Tibial artery (tissue), 4 donors: ENCODE data around the gene SMYD3.

ENCODE experiments used
- DNase-seq, 2 donors: peaks; one replicate each; pipeline ENCODE4 v3.0.0-alpha.2; 2019
- H3K27ac ChIP-seq, 2 donors: fragments of 200-600 bp; sonication (generic) in 1 of 2; 1 replicate in 1 of 2; 2 replicates in 1 of 2; pipeline ENCODE4 v1.5.1; 2018 to 2019; ENCODE audit warnings: mild to moderate bottlenecking in 1 of 2
- H3K27me3 ChIP-seq, 2 donors: fragments of 200-600 bp; sonication (generic) in 1 of 2; one replicate each; pipeline versions ENCODE4 v1.5.1 to v1.6.0; 2016 to 2019
- H3K36me3 ChIP-seq, 3 donors: fragments of 200-600 bp; sonication (generic) in 2 of 3; one replicate each; pipeline ENCODE4 v1.5.1; 2016 to 2019; ENCODE audit warnings: mild to moderate bottlenecking in 2 of 3
- H3K4me1 ChIP-seq, 4 donors: fragments of 200-600 bp; sonication (generic) in 2 of 4; 1 replicate in 3 of 4; 2 replicates in 1 of 4; pipeline ENCODE4 v1.5.1; 2016 to 2019
- H3K4me3 ChIP-seq, 2 donors: fragments of 200-600 bp; sonication (generic) in 1 of 2; 1 replicate in 1 of 2; 2 replicates in 1 of 2; pipeline ENCODE4 v1.5.1; 2018 to 2019; ENCODE audit warnings: mild to moderate bottlenecking in 2 of 2
- H3K9me3 ChIP-seq, 3 donors: fragments of 200-600 bp; sonication (generic) in 1 of 3; one replicate each; pipeline ENCODE4 v1.5.1; 2016 to 2019
- CTCF ChIP-seq, 2 experiments: fragments of 200-600 bp in 1 of 2; fragments of 450-650 bp in 1 of 2; IDR thresholded peaks; one replicate each; pipeline ENCODE4 v1.5.1; 2017 to 2019; ENCODE audit warnings: antibody characterized with exemption in 2 of 2, mild to moderate bottlenecking in 1 of 2, moderate library complexity in 1 of 2
- intact Hi-C: fragments of 100-400 bp; cut with DNase I; formaldehyde crosslinking; loops from one replicate; pipeline ENCODE4 v1.15.0; 2023; ENCODE audit warnings: low total_unique reads

Gene SMYD3

DNA sequence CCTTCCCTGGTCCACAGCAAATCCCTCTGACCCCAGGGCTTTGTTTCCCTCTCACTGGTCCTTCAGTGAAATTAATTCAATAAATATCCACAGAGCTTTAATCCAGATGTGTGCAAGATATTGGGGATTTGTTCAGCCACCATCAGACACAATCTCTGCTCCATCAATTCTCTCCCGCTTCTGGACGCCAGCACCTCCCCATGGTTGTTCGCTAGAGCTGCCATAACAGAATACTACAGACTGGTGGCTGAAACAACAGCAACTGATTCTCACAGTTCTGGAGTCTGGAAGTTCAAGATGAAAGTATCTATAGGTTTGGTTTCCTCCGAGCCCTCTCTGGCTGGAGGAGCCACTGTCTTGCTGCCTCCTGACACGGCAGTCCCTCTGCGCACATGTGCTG lies 303.9 kb downstream of the SMYD3 start:
- no peak for TF ChIP-seq CTCF (IDR thresholded peaks at IDR 0.05)
- intact Hi-C loops, result no loop called here
- Histone ChIP-seq H3K27me3 (no peaks in the 10 kb centered on the region), H3K9me3 (no peaks in the 10 kb centered on the region), H3K4me1 (peaks cover 0 to 9% (median 2%) of the 10 kb centered on the region in 4 donors), H3K36me3 (no peaks in the 10 kb centered on the region), H3K27ac (no peak overlapping the region), H3K4me3 (no peak overlapping the region)
- DNase-seq, result no peak

DNA sequence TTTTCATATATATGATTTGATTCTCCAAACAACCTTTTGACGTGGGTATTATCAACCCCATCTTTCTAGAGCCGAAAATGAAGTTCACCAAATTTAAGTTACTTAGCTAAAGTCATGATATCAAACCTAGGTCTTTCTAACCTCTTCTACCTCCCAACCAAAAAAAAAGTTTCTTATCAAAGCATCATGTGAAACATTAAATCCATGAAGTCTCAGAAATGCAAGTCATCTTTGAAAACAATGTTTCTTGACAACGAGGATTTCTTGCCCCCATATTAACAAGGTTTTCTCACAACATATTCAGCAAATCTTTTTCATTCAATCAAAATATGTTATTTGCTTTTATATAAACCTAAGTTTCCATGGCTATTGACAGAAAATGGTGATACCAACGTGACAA lies 306.3 kb downstream of the SMYD3 start:
- Histone ChIP-seq H3K36me3 (no peaks in the 10 kb centered on the region), H3K27me3 (no peaks in the 10 kb centered on the region), H3K4me1 (peaks cover 0 to 9% (median 2%) of the 10 kb centered on the region in 4 donors), H3K9me3 (no peaks in the 10 kb centered on the region), H3K4me3 (no peak overlapping the region), H3K27ac (no peak overlapping the region)
- DNase-seq, result no peak
- TF ChIP-seq CTCF (IDR thresholded peaks at IDR 0.05), result no peak
- intact Hi-C loops, result no loop called here

- intact Hi-C loops, result no loop called here
- no peak for DNase-seq
These were observed 306.9 kb downstream of the SMYD3 start for GRCh38 chr1:246200225-246200624.

DNA sequence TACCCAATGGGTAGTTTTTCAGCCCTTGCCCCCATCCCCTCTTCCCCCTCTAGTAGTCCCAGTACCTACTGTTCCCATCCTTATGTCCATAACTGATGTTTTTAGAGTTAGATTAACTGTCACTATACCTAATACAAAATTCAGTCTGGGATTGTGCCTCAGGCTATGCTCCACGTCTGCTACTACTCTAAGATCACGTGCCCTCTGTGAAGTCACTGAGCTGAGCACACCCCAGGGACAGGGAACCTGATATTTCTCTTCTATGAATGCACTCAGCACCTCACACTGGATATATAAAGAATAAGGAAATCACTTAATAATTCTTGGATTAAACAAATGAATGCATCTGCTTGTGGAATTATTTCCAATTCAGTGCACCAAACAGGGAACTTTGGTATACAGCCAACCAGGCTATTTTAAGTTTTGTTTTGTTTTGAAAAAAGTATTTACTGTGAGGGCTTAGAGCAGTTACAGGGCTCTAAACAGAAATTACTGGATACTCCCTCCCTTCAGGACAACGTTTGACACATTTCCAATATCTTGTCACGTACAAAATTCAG lies 307.9 kb downstream of the SMYD3 start:
- H3K9me3 ChIP-seq, result no peaks in the 10 kb centered on the region
- TF ChIP-seq CTCF (IDR thresholded peaks at IDR 0.05), result no peak
- H3K4me3 ChIP-seq, result no peak overlapping the region
- intact Hi-C loops, result no loop called here
- no peak for DNase-seq
- no peak overlapping the region for H3K27ac ChIP-seq
- H3K36me3 ChIP-seq, result no peaks in the 10 kb centered on the region
- no peaks in the 10 kb centered on the region for H3K27me3 ChIP-seq
- peaks cover 0 to 9% (median 2%) of the 10 kb centered on the region in 4 donors for H3K4me1 ChIP-seq

More at GRCh38 chr1:246200225-246200624, 306.9 kb downstream of the SMYD3 start:
- H3K27me3 ChIP-seq, result no peaks in the 10 kb centered on the region
- H3K4me1 ChIP-seq, result peaks cover 0 to 9% (median 2%) of the 10 kb centered on the region in 4 donors
- no peak overlapping the region for H3K4me3 ChIP-seq
- no peaks in the 10 kb centered on the region for H3K9me3 ChIP-seq
- TF ChIP-seq CTCF (IDR thresholded peaks at IDR 0.05), result no peak
- no peak overlapping the region for H3K27ac ChIP-seq
- no peaks in the 10 kb centered on the region for H3K36me3 ChIP-seq

DNA sequence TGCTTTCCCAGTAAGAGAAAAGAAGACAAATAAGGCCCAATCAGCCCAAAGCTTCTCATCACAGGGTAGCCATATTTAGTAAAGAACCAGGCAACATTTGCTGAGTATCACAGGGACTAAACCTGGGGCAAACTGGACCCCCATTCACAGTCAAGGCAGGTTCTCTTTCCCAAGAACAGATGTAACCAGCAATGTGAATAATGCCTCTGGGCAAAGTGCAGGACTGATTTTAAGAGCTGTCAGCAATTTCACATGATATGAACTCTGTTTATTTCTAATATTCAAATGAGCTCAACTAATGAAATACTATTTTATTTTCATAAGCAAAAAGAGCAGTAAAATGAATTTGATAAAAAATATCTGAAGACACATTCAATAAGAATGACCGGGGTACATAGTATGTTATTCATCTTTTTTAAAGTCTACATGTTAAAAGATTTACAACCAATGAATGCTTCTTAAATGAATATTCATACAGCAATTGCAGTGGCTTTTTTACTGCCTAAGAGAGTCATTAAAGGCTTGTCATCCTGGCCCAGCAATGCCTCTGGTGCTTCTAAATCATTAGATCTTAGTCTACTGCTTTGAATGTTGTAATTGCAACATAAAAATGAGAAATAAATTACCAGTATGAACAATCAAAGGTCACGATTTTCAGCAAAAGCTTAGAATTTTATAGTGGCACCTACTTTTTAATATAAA lies 308.8 kb downstream of the SMYD3 start:
- peaks cover 0 to 9% (median 2%) of the 10 kb centered on the region in 4 donors for H3K4me1 ChIP-seq
- no peak for DNase-seq
- no peaks in the 10 kb centered on the region for H3K36me3 ChIP-seq
- no peaks in the 10 kb centered on the region for H3K9me3 ChIP-seq
- no peak overlapping the region for H3K27ac ChIP-seq
- H3K27me3 ChIP-seq, result no peaks in the 10 kb centered on the region
- intact Hi-C loops, result no loop called here
- TF ChIP-seq CTCF (IDR thresholded peaks at IDR 0.05), result no peak
- no peak overlapping the region for H3K4me3 ChIP-seq
